ENCODE measurements around the gene ZNF536.

GRCh38 chr19:30449673-30450072 is 77.5 kb downstream of the ZNF536 start:
- TF ChIP-seq CTCF (IDR thresholded peaks at IDR 0.05) (no peak), POLR2AphosphoS5 (IDR thresholded peaks at IDR 0.05) (no peak), POLR2A (IDR thresholded peaks at IDR 0.05) (no peak)

All from sigmoid colon (tissue), 4 donors.